NK-92 treated with Interleukin-12 subunit alpha and Interleukin-12 subunit beta, amount 100 ng/mL, for 24 hours (cell line): Measurements from ENCODE around the gene CACNA1C.

Source experiments
- DNase-seq: peaks from one replicate; lab custom pipeline; 2025; lab: John Stamatoyannopoulos, UW

The CACNA1C gene

GRCh38 chr12:2457933-2458414 lies 405.2 kb downstream of the CACNA1C start:
- no peak for DNase-seq

GRCh38 chr12:2460051-2460670 lies 407.4 kb downstream of the CACNA1C start:
- no peak for DNase-seq

GRCh38 chr12:2461046-2461445 lies 408.3 kb downstream of the CACNA1C start:
- no peak for DNase-seq

GRCh38 chr12:2461645-2462044 lies 408.9 kb downstream of the CACNA1C start:
- no peak for DNase-seq

- no peak for DNase-seq
Measured at GRCh38 chr12:2462087-2462486, 409.3 kb downstream of the CACNA1C start.

GRCh38 chr12:2463719-2464118 lies 410.9 kb downstream of the CACNA1C start:
- no peak for DNase-seq

- DNase-seq: no peak
Measured at GRCh38 chr12:2465681-2466080, 412.9 kb downstream of the CACNA1C start.

- no peak for DNase-seq
Measured at GRCh38 chr12:2466211-2466610, 413.4 kb downstream of the CACNA1C start.

GRCh38 chr12:2467447-2468195 lies 414.8 kb downstream of the CACNA1C start:
- DNase-seq: no peak

GRCh38 chr12:2475984-2476383 lies 423.2 kb downstream of the CACNA1C start:
- DNase-seq: no peak

GRCh38 chr12:2477009-2477766 lies 424.4 kb downstream of the CACNA1C start:
- DNase-seq: no peak

- DNase-seq: no peak
Measured at GRCh38 chr12:2479851-2480535, 427.2 kb downstream of the CACNA1C start.

- no peak for DNase-seq
Measured at GRCh38 chr12:2481346-2481745, 428.6 kb downstream of the CACNA1C start.

GRCh38 chr12:2481951-2482350 lies 429.2 kb downstream of the CACNA1C start:
- no peak for DNase-seq

- no peak for DNase-seq
Measured at GRCh38 chr12:2482938-2483660, 430.3 kb downstream of the CACNA1C start.

- DNase-seq: no peak
Measured at GRCh38 chr12:2483713-2484112, 430.9 kb downstream of the CACNA1C start.

GRCh38 chr12:2484141-2484776 lies 431.5 kb downstream of the CACNA1C start:
- DNase-seq: no peak

- no peak for DNase-seq
Measured at GRCh38 chr12:2485681-2486080, 432.9 kb downstream of the CACNA1C start.

GRCh38 chr12:2486796-2487195 lies 434.0 kb downstream of the CACNA1C start:
- no peak for DNase-seq

GRCh38 chr12:2487278-2487677 lies 434.5 kb downstream of the CACNA1C start:
- no peak for DNase-seq

- DNase-seq: no peak
Measured at GRCh38 chr12:2488131-2488530, 435.3 kb downstream of the CACNA1C start.
